GM23338 (cell line): Measurements from ENCODE around the gene RNF40. TPM values are rescaled to one million over a fixed set of nuclear protein-coding genes. Genes with fewer than 3 reads are reported as not detected.

Experiments used
- ATAC-seq: fragments of 200-7000 bp; cut with Tn5 transposase; 3 replicates; pipeline ENCODE4 v1.9.1; 2020
- DNase-seq: peaks from one replicate; pipeline ENCODE4 v3.0.0-alpha.2; 2015; ENCODE audit warnings: low spot score
- H2AFZ ChIP-seq: fragments of 200-600 bp; sonication (generic); 2 replicates; pipeline ENCODE4 v1.8.0; 2016; ENCODE audit warnings: antibody characterized with exemption, mild to moderate bottlenecking, moderate library complexity
- H3F3A ChIP-seq: fragments of 200-600 bp; sonication (generic); replicated peaks from 2 replicates; pipeline ENCODE4 v1.8.0; 2017; ENCODE audit warnings: antibody characterized with exemption, mixed run types, low read depth
- H3K27ac ChIP-seq: fragments of 200-600 bp; sonication (generic); 2 replicates; pipeline ENCODE4 v1.6.1; 2016; ENCODE audit warnings: low read depth
- H3K27me3 ChIP-seq: fragments of 200-600 bp; sonication (generic); 2 replicates; pipeline ENCODE4 v1.8.0; 2016; ENCODE audit warnings: mild to moderate bottlenecking, mixed run types, moderate library complexity; ENCODE audit not compliant: insufficient read depth
- H3K36me3 ChIP-seq: fragments of 200-600 bp; sonication (generic); 2 replicates; pipeline ENCODE4 v1.8.0; 2016; ENCODE audit warnings: mild to moderate bottlenecking; ENCODE audit not compliant: insufficient read depth
- H3K4me1 ChIP-seq: fragments of 200-600 bp; sonication (generic); 2 replicates; pipeline ENCODE4 v1.8.0; 2016; ENCODE audit warnings: mild to moderate bottlenecking, moderate library complexity; ENCODE audit not compliant: insufficient read depth
- H3K4me2 ChIP-seq: fragments of 200-600 bp; sonication (generic); 2 replicates; pipeline ENCODE4 v1.7.1; 2017; ENCODE audit warnings: mixed run types
- H3K4me3 ChIP-seq: fragments of 200-600 bp; sonication (generic); 2 replicates; pipeline ENCODE4 v1.6.1; 2016; ENCODE audit warnings: mixed run types
- H3K79me2 ChIP-seq: fragments of 200-600 bp; sonication (generic); replicated peaks from 2 replicates; pipeline ENCODE4 v1.8.0; 2017; ENCODE audit warnings: mild to moderate bottlenecking; ENCODE audit not compliant: insufficient read depth
- H3K9me2 ChIP-seq: fragments of 200-600 bp; sonication (generic); 2 replicates; pipeline ENCODE4 v1.8.0; 2017; ENCODE audit not compliant: insufficient read depth
- H4K20me1 ChIP-seq: fragments of 200-600 bp; sonication (generic); replicated peaks from 2 replicates; pipeline ENCODE4 v1.8.0; 2017; ENCODE audit warnings: mild to moderate bottlenecking; ENCODE audit not compliant: insufficient read depth
- H3K27ac Mint-ChIP-seq: 2 replicates; pipeline ENCODE4 v1.8.0; 2020; ENCODE audit warnings: inconsistent platforms, mild to moderate bottlenecking, moderate library complexity, mixed read lengths
- H3K27me3 Mint-ChIP-seq: 3 replicates; pipeline ENCODE4 v1.8.0; 2022; ENCODE audit warnings: low read depth, mild to moderate bottlenecking, moderate library complexity, mixed read lengths, inconsistent platforms; ENCODE audit not compliant: insufficient read depth, poor library complexity
- H3K36me3 Mint-ChIP-seq: 3 replicates; pipeline ENCODE4 v1.8.0; 2021; ENCODE audit warnings: low read depth, mild to moderate bottlenecking, inconsistent platforms, moderate library complexity, mixed read lengths
- H3K4me1 Mint-ChIP-seq: 3 replicates; pipeline ENCODE4 v1.8.0; 2020; ENCODE audit warnings: mild to moderate bottlenecking, inconsistent platforms, mixed read lengths
- H3K4me3 Mint-ChIP-seq: 3 replicates; pipeline ENCODE4 v1.8.0; 2021; ENCODE audit warnings: moderate library complexity, mild to moderate bottlenecking, inconsistent platforms, mixed read lengths
- H3K9me3 Mint-ChIP-seq: 3 replicates; pipeline ENCODE4 v1.8.0; 2020; ENCODE audit warnings: moderate library complexity, mild to moderate bottlenecking, inconsistent platforms, mixed read lengths
- CREB1 ChIP-seq: fragments of 250-450 bp; sonication (Bioruptor Pico); IDR thresholded peaks from 2 replicates; pipeline ENCODE4 v1.5.0; 2020; ENCODE audit warnings: low read depth, mild to moderate bottlenecking, moderate library complexity
- EZH2 ChIP-seq: fragments of 200-600 bp; sonication (generic); IDR thresholded peaks from one replicate; pipeline ENCODE4 v1.8.0; 2017; ENCODE audit warnings: antibody characterized with exemption, mild to moderate bottlenecking, low read depth; ENCODE audit not compliant: unreplicated experiment
- EZH2phosphoT487 ChIP-seq: fragments of 200-600 bp; sonication (generic); IDR thresholded peaks from one replicate; pipeline ENCODE4 v1.8.1; 2018; ENCODE audit warnings: antibody characterized with exemption; ENCODE audit not compliant: unreplicated experiment
- JUNB ChIP-seq: IDR thresholded peaks from one replicate; pipeline ENCODE4 v1.6.1; 2016; ENCODE audit warnings: antibody characterized with exemption; ENCODE audit not compliant: unreplicated experiment
- NANOG ChIP-seq: IDR thresholded peaks from 2 replicates; pipeline ENCODE4 v1.6.1; 2016; ENCODE audit warnings: antibody characterized with exemption, borderline replicate concordance
- POLR2AphosphoS5 ChIP-seq: IDR thresholded peaks from 2 replicates; pipeline ENCODE4 v1.6.1; 2016; ENCODE audit warnings: antibody characterized with exemption, low read depth
- REST ChIP-seq: IDR thresholded peaks from one replicate; pipeline ENCODE4 v1.6.1; 2018; ENCODE audit warnings: antibody characterized with exemption; ENCODE audit not compliant: unreplicated experiment
- STAT1 ChIP-seq: IDR thresholded peaks from one replicate; pipeline ENCODE4 v1.6.1; 2016; ENCODE audit warnings: antibody characterized with exemption; ENCODE audit not compliant: unreplicated experiment
- ZNF114 ChIP-seq: fragments of 250-450 bp; sonication (Bioruptor Pico); IDR thresholded peaks from 2 replicates; pipeline ENCODE4 v1.5.0; 2020; ENCODE audit warnings: mild to moderate bottlenecking, moderate library complexity
- ZNF331 ChIP-seq: fragments of 250-450 bp; sonication (Bioruptor Pico); IDR thresholded peaks from 2 replicates; pipeline ENCODE4 v1.5.0; 2020; ENCODE audit warnings: low read depth, mild to moderate bottlenecking, moderate library complexity
- polyA plus RNA-seq: library from polyadenylated mRNA; unstranded; fragments of >200 nt; fragmentation: Nextera tagmentation; extraction: Ambion mirVana; gene quantifications from 2 replicates; pipeline ENCODE4 v1.2.1, GENCODE V29; 2016
- total RNA-seq: library from RNA; depleted of rRNA; stranded (reverse); fragments of >200 nt; shearing (Covaris generic); gene quantifications from 2 replicates; pipeline ENCODE4 v1.2.3, GENCODE V29; 2014
- TF ChIP-seq, protein P1 (sequence below): IDR thresholded peaks from 2 replicates; pipeline ENCODE4 v1.6.1; 2016; ENCODE audit warnings: antibody characterized with exemption
- TF ChIP-seq, protein P2 (sequence below), 2 experiments: fragments of 200-600 bp in 1 of 2; sonication (generic) in 1 of 2; conservative IDR thresholded peaks; 2 replicates each; pipeline versions ENCODE4 v1.5.1 to v1.6.1; 2016 to 2017; ENCODE audit warnings: antibody characterized with exemption in 2 of 2, low read depth in 2 of 2, mild to moderate bottlenecking in 2 of 2, moderate library complexity in 1 of 2
- TF ChIP-seq, protein P3 (sequence below): fragments of 250-450 bp; sonication (Bioruptor Pico); IDR thresholded peaks from 2 replicates; pipeline ENCODE4 v1.5.0; 2020; ENCODE audit warnings: mild to moderate bottlenecking, moderate library complexity

Gene RNF40
- total and polyA plus RNA-seq, 2 experiments from 2014 or later = 36.0 to 78.5 TPM

- TF ChIP-seq CREB1 (CRISPR knock-in tag) (no peak), EZH2 (no peak), REST (no peak), POLR2AphosphoS5 (no peak), STAT1 (no peak), ZNF114 (CRISPR knock-in tag) (no peak), JUNB (no peak), ZNF331 (CRISPR knock-in tag) (no peak), EZH2phosphoT487 (no peak), NANOG (no peak)
- TF ChIP-seq, protein P1, sequence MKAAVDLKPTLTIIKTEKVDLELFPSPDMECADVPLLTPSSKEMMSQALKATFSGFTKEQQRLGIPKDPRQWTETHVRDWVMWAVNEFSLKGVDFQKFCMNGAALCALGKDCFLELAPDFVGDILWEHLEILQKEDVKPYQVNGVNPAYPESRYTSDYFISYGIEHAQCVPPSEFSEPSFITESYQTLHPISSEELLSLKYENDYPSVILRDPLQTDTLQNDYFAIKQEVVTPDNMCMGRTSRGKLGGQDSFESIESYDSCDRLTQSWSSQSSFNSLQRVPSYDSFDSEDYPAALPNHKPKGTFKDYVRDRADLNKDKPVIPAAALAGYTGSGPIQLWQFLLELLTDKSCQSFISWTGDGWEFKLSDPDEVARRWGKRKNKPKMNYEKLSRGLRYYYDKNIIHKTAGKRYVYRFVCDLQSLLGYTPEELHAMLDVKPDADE = no peak
- TF ChIP-seq, protein P2, sequence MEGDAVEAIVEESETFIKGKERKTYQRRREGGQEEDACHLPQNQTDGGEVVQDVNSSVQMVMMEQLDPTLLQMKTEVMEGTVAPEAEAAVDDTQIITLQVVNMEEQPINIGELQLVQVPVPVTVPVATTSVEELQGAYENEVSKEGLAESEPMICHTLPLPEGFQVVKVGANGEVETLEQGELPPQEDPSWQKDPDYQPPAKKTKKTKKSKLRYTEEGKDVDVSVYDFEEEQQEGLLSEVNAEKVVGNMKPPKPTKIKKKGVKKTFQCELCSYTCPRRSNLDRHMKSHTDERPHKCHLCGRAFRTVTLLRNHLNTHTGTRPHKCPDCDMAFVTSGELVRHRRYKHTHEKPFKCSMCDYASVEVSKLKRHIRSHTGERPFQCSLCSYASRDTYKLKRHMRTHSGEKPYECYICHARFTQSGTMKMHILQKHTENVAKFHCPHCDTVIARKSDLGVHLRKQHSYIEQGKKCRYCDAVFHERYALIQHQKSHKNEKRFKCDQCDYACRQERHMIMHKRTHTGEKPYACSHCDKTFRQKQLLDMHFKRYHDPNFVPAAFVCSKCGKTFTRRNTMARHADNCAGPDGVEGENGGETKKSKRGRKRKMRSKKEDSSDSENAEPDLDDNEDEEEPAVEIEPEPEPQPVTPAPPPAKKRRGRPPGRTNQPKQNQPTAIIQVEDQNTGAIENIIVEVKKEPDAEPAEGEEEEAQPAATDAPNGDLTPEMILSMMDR (conservative IDR thresholded peaks at IDR 0.05; ENCODE audit: low read depth in 2 of 2) = no peak
- TF ChIP-seq, protein P3, sequence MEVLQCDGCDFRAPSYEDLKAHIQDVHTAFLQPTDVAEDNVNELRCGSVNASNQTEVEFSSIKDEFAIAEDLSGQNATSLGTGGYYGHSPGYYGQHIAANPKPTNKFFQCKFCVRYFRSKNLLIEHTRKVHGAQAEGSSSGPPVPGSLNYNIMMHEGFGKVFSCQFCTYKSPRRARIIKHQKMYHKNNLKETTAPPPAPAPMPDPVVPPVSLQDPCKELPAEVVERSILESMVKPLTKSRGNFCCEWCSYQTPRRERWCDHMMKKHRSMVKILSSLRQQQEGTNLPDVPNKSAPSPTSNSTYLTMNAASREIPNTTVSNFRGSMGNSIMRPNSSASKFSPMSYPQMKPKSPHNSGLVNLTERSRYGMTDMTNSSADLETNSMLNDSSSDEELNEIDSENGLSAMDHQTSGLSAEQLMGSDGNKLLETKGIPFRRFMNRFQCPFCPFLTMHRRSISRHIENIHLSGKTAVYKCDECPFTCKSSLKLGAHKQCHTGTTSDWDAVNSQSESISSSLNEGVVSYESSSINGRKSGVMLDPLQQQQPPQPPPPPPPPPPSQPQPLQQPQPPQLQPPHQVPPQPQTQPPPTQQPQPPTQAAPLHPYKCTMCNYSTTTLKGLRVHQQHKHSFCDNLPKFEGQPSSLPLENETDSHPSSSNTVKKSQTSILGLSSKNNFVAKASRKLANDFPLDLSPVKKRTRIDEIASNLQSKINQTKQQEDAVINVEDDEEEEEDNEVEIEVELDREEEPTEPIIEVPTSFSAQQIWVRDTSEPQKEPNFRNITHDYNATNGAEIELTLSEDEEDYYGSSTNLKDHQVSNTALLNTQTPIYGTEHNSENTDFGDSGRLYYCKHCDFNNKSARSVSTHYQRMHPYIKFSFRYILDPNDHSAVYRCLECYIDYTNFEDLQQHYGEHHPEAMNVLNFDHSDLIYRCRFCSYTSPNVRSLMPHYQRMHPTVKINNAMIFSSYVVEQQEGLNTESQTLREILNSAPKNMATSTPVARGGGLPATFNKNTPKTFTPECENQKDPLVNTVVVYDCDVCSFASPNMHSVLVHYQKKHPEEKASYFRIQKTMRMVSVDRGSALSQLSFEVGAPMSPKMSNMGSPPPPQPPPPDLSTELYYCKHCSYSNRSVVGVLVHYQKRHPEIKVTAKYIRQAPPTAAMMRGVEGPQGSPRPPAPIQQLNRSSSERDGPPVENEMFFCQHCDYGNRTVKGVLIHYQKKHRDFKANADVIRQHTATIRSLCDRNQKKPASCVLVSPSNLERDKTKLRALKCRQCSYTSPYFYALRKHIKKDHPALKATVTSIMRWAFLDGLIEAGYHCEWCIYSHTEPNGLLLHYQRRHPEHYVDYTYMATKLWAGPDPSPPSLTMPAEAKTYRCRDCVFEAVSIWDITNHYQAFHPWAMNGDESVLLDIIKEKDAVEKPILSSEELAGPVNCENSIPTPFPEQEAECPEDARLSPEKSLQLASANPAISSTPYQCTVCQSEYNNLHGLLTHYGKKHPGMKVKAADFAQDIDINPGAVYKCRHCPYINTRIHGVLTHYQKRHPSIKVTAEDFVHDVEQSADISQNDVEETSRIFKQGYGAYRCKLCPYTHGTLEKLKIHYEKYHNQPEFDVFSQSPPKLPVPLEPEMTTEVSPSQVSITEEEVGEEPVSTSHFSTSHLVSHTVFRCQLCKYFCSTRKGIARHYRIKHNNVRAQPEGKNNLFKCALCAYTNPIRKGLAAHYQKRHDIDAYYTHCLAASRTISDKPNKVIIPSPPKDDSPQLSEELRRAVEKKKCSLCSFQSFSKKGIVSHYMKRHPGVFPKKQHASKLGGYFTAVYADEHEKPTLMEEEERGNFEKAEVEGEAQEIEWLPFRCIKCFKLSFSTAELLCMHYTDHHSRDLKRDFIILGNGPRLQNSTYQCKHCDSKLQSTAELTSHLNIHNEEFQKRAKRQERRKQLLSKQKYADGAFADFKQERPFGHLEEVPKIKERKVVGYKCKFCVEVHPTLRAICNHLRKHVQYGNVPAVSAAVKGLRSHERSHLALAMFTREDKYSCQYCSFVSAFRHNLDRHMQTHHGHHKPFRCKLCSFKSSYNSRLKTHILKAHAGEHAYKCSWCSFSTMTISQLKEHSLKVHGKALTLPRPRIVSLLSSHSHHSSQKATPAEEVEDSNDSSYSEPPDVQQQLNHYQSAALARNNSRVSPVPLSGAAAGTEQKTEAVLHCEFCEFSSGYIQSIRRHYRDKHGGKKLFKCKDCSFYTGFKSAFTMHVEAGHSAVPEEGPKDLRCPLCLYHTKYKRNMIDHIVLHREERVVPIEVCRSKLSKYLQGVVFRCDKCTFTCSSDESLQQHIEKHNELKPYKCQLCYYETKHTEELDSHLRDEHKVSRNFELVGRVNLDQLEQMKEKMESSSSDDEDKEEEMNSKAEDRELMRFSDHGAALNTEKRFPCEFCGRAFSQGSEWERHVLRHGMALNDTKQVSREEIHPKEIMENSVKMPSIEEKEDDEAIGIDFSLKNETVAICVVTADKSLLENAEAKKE = no peak
- Histone ChIP-seq H3K9me2 (no peaks in the 10 kb centered on the region), H3K4me2 (no peak overlapping the region), H3K79me2 (peaks cover 24% of the 10 kb centered on the region), H3K4me1 (peaks cover 6% of the 10 kb centered on the region; the same call in 1 of the 2 replicates), H3K36me3 (peaks cover 25% of the 10 kb centered on the region), H3K27ac (no peak overlapping the region), H2AFZ (no peak overlapping the region), H4K20me1 (peaks cover 20% of the 10 kb centered on the region), H3K27me3 (no peaks in the 10 kb centered on the region), H3F3A (0 out of 2 replicates have a peak, but pooled peaks cover 7% of the 10 kb centered on the region), H3K4me3 (no peak overlapping the region)
- DNase-seq (no peak), ATAC-seq (no peak)
- Mint-ChIP-seq H3K27ac (no peak overlapping the region), H3K27me3 (peaks cover 29% of the 10 kb centered on the region), H3K4me1 (peaks cover 16% of the 10 kb centered on the region), H3K36me3 (peaks cover 40% of the 10 kb centered on the region), H3K4me3 (peak overlapping the region; percentile 95), H3K9me3 (no peaks in the 10 kb centered on the region; the same call in 2 of the 3 replicates)
Measured at GRCh38 chr16:30760001-30760559, 2.0 kb upstream of the RNF40 start.
